Stomach (tissue), 19 donors: ENCODE results near the gene TMEM140. TPM values are rescaled to one million over a fixed set of nuclear protein-coding genes. Genes with fewer than 3 reads are reported as not detected.

ENCODE experiments used
- DNase-seq, 2 donors: peaks; one replicate each; pipeline versions ENCODE4 v3.0.0 to v3.0.0-alpha.2; 2013 to 2019
- H3K27ac ChIP-seq, 5 donors: fragments of 200-600 bp in 4 of 5; sonication (generic) in 4 of 5; one replicate each; pipeline ENCODE4 v1.5.1; 2013 to 2019; ENCODE audit warnings: mild to moderate bottlenecking in 1 of 5, moderate library complexity in 1 of 5
- H3K27me3 ChIP-seq, 3 donors: fragments of 200-600 bp; sonication (generic); one replicate each; pipeline ENCODE4 v1.5.1; 2017 to 2019; ENCODE audit warnings: mixed run types in 1 of 3
- H3K36me3 ChIP-seq, 4 donors: fragments of 200-600 bp; sonication (generic); 1 replicate in 3 of 4; 2 replicates in 1 of 4; pipeline ENCODE4 v1.5.1; 2016 to 2019
- H3K4me1 ChIP-seq, 4 donors: fragments of 200-600 bp; sonication (generic); one replicate each; pipeline ENCODE4 v1.5.1; 2016 to 2019
- H3K4me3 ChIP-seq, 4 donors: fragments of 200-600 bp; sonication (generic) in 3 of 4; one replicate each; pipeline ENCODE4 v1.5.1; 2016 to 2019; ENCODE audit warnings: mild to moderate bottlenecking in 1 of 4
- H3K9me3 ChIP-seq, 4 donors: fragments of 200-600 bp; sonication (generic); one replicate each; pipeline ENCODE4 v1.5.1; 2016 to 2019
- CTCF ChIP-seq, 7 experiments: fragments of 450-650 bp in 4 of 7; fragments of 200-600 bp in 3 of 7; sonication (generic) in 3 of 7; IDR thresholded peaks; one replicate each; pipeline ENCODE4 v1.5.1; 2016 to 2019; ENCODE audit warnings: antibody characterized with exemption in 7 of 7, control low read depth in 2 of 7, mild to moderate bottlenecking in 1 of 7
- EP300 ChIP-seq: sonication (generic); formaldehyde crosslinking; IDR thresholded peaks from one replicate; pipeline ENCODE4 v1.6.1; 2017; ENCODE audit warnings: antibody characterized with exemption
- POLR2A ChIP-seq, 4 donors: fragments of 450-650 bp; IDR thresholded peaks; one replicate each; pipeline ENCODE4 v1.6.1; 2016; ENCODE audit warnings: antibody characterized with exemption in 4 of 4, control low read depth in 2 of 4, mild to moderate bottlenecking in 1 of 4, moderate library complexity in 1 of 4
- POLR2AphosphoS5 ChIP-seq, 3 donors: sonication (generic); formaldehyde crosslinking; IDR thresholded peaks; one replicate each; pipeline ENCODE4 v1.6.1; 2016; ENCODE audit warnings: antibody characterized with exemption in 3 of 3
- WGBS, 5 donors: extraction: QIAGEN DNeasy Blood & Tissue Kit in 3 of 5; methylation state at CpG; one replicate each; pipeline versions ENCODE4 v1.1.5 to v1.1.7; 2013 to 2018; 5-methylcytosine and 5-hydroxymethylcytosine counted together
- intact Hi-C: fragments of 100-400 bp; cut with DNase I; formaldehyde crosslinking; loops from one replicate; pipeline ENCODE4 v1.15.1; 2023; ENCODE audit warnings: low total_unique reads
- long read RNA-seq, 10 donors: transcript quantifications; one replicate each; lab custom pipeline, GENCODE V29; 2026
- polyA plus RNA-seq, 3 donors: library from polyadenylated mRNA; stranded (reverse); fragments of 200-250 nt; gene quantifications; one replicate each; pipeline ENCODE4 v1.2.3, GENCODE V29; 2013
- total RNA-seq, 5 donors: library from RNA; depleted of rRNA; stranded (reverse); fragments of >200 nt; gene quantifications; one replicate each; pipeline versions ENCODE4 v1.1.0 to v1.2.3, GENCODE V29; 2014 to 2016
- donor health status: healthy with polysubstance abuse.
- donor health status: Bipolar disorder and iron deficiency.
- donor health status: healthy.

Gene TMEM140
- total RNA-seq (10 to 100 TPM in 2 of 5 donors, 1 to 10 TPM in 2, under 1 TPM in 1; 0.89 to 18.7 (median 9.7) TPM), polyA plus RNA-seq (1 to 10 TPM; 2.1 to 6.5 (median 3.0) TPM)
- long read RNA-seq, donor 1, result 0 reads
- long read RNA-seq, donor 2, result 0 reads
- long read RNA-seq, donor 3, result 0 reads
- long read RNA-seq, donor 4, result 0 reads
- long read RNA-seq, donor 5, result 0 reads
- long read RNA-seq, donor 6, transcript TMEM140-201 (2 exons, 1,997 nt), result major isoform, 5 of 5 reads
- long read RNA-seq, donor 6, partial matches to known transcripts, result 0 of 5 reads
- long read RNA-seq, donor 6, other reads (novel, unspliced or antisense), result 0 of 5 reads
- long read RNA-seq, donor 7, result 0 reads
- long read RNA-seq, donor 8, partial matches to known transcripts, result 0 of 1 reads
- long read RNA-seq, donor 8, other reads (novel, unspliced or antisense), result 0 of 1 reads
- long read RNA-seq, donor 9, result 0 reads
- long read RNA-seq, donor 10, result 0 reads

GRCh38 chr7:135147899-135148721 lies at the start of gene TMEM140:
Gene TMEM140, plus strand, starts transcription at chr7:135148072. Its CDS starts 16,370 bp downstream, at chr7:135164442.
- H3K9me3 ChIP-seq, result no peaks in the 10 kb centered on the region
- peak; percentile 64 to 92 for DNase-seq
- intact Hi-C loops, result no loop called here
- peaks cover 0 to 15% (median 9%) of the 10 kb centered on the region in 4 donors for H3K36me3 ChIP-seq
- peak within 1 kb of the TSS; percentile 85 to 96 (median 93) for H3K27ac ChIP-seq
- H3K4me3 ChIP-seq, result peak within 1 kb of the TSS; percentile 43 to 52 (median 51)
- TF ChIP-seq POLR2A (IDR thresholded peaks at IDR 0.05) (no peak), CTCF (IDR thresholded peaks at IDR 0.05) (peak in 1 of 7 experiments; percentile 8), POLR2AphosphoS5 (IDR thresholded peaks at IDR 0.05) (peak; percentile 85 to 95 (median 95))
- peaks cover 12 to 57% (median 34%) of the 10 kb centered on the region in 4 donors for H3K4me1 ChIP-seq
- no peaks in the 10 kb centered on the region for H3K27me3 ChIP-seq
- 3 to 13% (median 6%) methylated on average over 13 of the region's 13 CpGs for WGBS, 5 donors

GRCh38 chr7:135098391-135098790 lies 49.5 kb upstream of the TMEM140 start:
- peak in 1 of 2 donors; percentile 31 for DNase-seq
- 30 to 50% (median 40%) methylated on average over 3 of the region's 3 CpGs for WGBS, 5 donors
- H3K27ac ChIP-seq, result no peak overlapping the region

GRCh38 chr7:135100856-135101255 lies 47.0 kb upstream of the TMEM140 start:
- intact Hi-C loops, result no loop called here
- Histone ChIP-seq H3K27me3 (no peaks in the 10 kb centered on the region), H3K36me3 (no peaks in the 10 kb centered on the region), H3K27ac (no peak overlapping the region), H3K4me1 (no peaks in the 10 kb centered on the region), H3K4me3 (no peak overlapping the region), H3K9me3 (no peaks in the 10 kb centered on the region)
- DNase-seq, result no peak
- no peak for TF ChIP-seq POLR2AphosphoS5 (IDR thresholded peaks at IDR 0.05)
- TF ChIP-seq EP300, result no peak
- TF ChIP-seq CTCF (IDR thresholded peaks at IDR 0.05), result no peak
- TF ChIP-seq POLR2A (IDR thresholded peaks at IDR 0.05), result no peak

More at GRCh38 chr7:135098391-135098790, 49.5 kb upstream of the TMEM140 start:
- Histone ChIP-seq H3K4me3 (no peak overlapping the region), H3K27me3 (no peaks in the 10 kb centered on the region), H3K9me3 (no peaks in the 10 kb centered on the region), H3K4me1 (no peaks in the 10 kb centered on the region), H3K36me3 (peaks cover 0 to 5% (median 0%) of the 10 kb centered on the region in 4 donors)
- TF ChIP-seq EP300, result no peak
- no peak for TF ChIP-seq CTCF (IDR thresholded peaks at IDR 0.05)
- no peak for TF ChIP-seq POLR2A (IDR thresholded peaks at IDR 0.05)
- intact Hi-C loops, result no loop called here

- no peak for DNase-seq
- no peaks in the 10 kb centered on the region for H3K36me3 ChIP-seq
- H3K9me3 ChIP-seq, result no peaks in the 10 kb centered on the region
- no peaks in the 10 kb centered on the region for H3K4me1 ChIP-seq
- TF ChIP-seq POLR2AphosphoS5 (IDR thresholded peaks at IDR 0.05) (no peak), EP300 (no peak), CTCF (IDR thresholded peaks at IDR 0.05) (no peak), POLR2A (IDR thresholded peaks at IDR 0.05) (no peak)
- no peak overlapping the region for H3K4me3 ChIP-seq
- H3K27ac ChIP-seq, result no peak overlapping the region
- intact Hi-C loops, result no loop called here
- no peaks in the 10 kb centered on the region for H3K27me3 ChIP-seq
Measured at GRCh38 chr7:135102372-135102771, 45.5 kb upstream of the TMEM140 start.
